ENCODE measurements around the gene PAWR.
"Not testable (repeated sequence)": the region's sequence is repeated elsewhere in the genome, so short reads cannot be mapped to it uniquely, and the experiment has no call there.

DNA sequence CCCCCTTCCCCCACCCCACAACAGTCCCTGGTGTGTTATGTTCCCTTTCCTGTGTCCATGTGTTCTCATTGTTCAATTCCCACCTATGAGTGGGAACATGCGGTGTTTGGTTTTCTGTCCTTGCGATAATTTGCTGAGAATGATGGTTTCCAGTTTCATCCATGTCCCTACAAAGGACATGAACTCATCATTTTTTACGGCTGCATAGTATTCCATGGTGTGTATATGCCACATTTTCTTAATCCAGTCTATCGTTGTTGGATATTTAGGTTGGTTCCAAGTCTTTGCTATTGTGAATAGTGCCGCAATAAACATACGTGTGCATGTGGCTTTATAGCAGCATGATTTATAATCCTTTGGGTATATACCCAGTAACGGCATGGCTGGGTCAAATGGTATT, 64.0 kb downstream of the PAWR start:
- not testable (repeated sequence) for TF ChIP-seq EZH2 (IDR thresholded peaks at IDR 0.05; ENCODE audit: insufficient read depth, poor library complexity, severe bottlenecking); EZH2phosphoT487 (IDR thresholded peaks at IDR 0.05; ENCODE audit: insufficient read depth, low read depth)
